ENCODE results near the gene YPEL2.

Gene YPEL2

DNA sequence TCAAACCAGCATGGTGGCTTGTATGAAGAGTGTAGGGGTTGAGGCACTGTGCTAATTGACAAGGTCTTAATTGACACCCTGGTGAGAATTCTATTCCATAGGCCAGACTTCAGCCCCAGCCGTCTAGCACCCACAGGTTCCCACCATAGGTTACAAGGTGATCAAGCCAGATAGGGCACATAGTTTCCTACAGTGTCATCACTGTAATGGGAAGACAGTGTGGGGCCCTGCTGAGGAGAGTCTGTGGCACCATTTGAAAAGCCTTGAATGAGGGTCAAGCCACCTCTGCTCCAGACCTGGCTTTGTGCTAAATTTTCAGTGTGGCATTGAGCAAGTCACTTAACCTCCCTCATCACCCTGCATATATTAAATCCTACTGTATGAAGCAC, 36.2 kb downstream of the YPEL2 start:
- no peaks in the 10 kb centered on the region for H3K36me3 ChIP-seq (ENCODE audit: control insufficient read depth, low read length)
- no peaks in the 10 kb centered on the region for H3K9me2 ChIP-seq (replicated peaks; ENCODE audit: control insufficient read depth, low read length)
- no peak overlapping the region for H3K4me2 ChIP-seq (ENCODE audit: low read length)
- H4K20me1 ChIP-seq (ENCODE audit: control insufficient read depth, insufficient read depth, low read depth, low read length) = no peaks in the 10 kb centered on the region
- H3K79me2 ChIP-seq (ENCODE audit: control insufficient read depth, low read length) = no peaks in the 10 kb centered on the region
- H3K4me3 ChIP-seq (ENCODE audit: low read length) = no peak overlapping the region
- no peak for TF ChIP-seq EZH2phosphoT487 (IDR thresholded peaks at IDR 0.05; ENCODE audit: borderline replicate concordance, low read length)
- TF ChIP-seq, protein P1, sequence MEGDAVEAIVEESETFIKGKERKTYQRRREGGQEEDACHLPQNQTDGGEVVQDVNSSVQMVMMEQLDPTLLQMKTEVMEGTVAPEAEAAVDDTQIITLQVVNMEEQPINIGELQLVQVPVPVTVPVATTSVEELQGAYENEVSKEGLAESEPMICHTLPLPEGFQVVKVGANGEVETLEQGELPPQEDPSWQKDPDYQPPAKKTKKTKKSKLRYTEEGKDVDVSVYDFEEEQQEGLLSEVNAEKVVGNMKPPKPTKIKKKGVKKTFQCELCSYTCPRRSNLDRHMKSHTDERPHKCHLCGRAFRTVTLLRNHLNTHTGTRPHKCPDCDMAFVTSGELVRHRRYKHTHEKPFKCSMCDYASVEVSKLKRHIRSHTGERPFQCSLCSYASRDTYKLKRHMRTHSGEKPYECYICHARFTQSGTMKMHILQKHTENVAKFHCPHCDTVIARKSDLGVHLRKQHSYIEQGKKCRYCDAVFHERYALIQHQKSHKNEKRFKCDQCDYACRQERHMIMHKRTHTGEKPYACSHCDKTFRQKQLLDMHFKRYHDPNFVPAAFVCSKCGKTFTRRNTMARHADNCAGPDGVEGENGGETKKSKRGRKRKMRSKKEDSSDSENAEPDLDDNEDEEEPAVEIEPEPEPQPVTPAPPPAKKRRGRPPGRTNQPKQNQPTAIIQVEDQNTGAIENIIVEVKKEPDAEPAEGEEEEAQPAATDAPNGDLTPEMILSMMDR (IDR thresholded peaks at IDR 0.05; ENCODE audit: low read depth, low read length, poor library complexity, severe bottlenecking) = no peak
- no peaks in the 10 kb centered on the region for H3K27me3 ChIP-seq (ENCODE audit: control insufficient read depth, low read length)
- no peak overlapping the region for H3K27ac ChIP-seq (ENCODE audit: low read depth, low read length)
- no peaks in the 10 kb centered on the region for H3K9me3 ChIP-seq (ENCODE audit: control insufficient read depth, insufficient read depth, low read length)
- peaks cover 58% of the 10 kb centered on the region for H3K4me1 ChIP-seq (ENCODE audit: control insufficient read depth, low read length)
- H3F3A ChIP-seq (ENCODE audit: control insufficient read depth, insufficient read depth) = no peaks in the 10 kb centered on the region

DNA sequence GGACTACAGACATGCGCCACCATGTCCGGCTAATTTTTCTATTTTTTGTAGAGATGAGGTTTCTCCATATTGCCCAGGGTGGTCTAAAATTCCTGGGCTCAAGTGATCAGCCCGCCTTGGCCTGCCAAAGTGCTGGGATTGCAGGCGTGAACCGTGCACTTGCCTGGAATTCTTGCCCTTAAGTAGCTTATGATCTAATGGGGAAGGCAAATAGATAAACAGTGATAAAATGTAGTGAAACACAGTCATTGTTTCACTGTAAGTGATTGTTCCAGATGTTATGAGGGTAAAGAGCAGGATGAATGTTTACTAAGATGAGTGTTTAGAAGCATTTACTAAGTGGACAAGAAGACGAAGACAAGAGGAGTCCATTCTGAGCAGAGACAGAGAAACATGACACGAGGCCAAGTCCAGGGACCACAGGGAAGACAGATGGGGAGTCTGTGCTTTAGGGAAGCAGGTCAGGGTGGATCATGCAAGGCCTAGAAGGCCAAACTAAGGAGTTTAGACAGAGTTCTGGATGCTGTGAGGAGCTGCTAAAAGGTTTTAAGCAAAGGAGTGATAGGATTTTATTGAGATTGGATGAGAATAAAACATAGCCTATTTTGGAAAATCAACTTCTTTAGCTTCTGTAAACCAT, 36.9 kb downstream of the YPEL2 start:
- Histone ChIP-seq H3K27me3 (ENCODE audit: control insufficient read depth, low read length) (no peaks in the 10 kb centered on the region), H3K4me2 (ENCODE audit: low read length) (no peak overlapping the region), H4K20me1 (ENCODE audit: control insufficient read depth, insufficient read depth, low read depth, low read length) (no peaks in the 10 kb centered on the region), H3K79me2 (ENCODE audit: control insufficient read depth, low read length) (no peaks in the 10 kb centered on the region), H3K27ac (ENCODE audit: low read depth, low read length) (no peak overlapping the region), H3K4me1 (ENCODE audit: control insufficient read depth, low read length) (peaks cover 58% of the 10 kb centered on the region), H3K4me3 (ENCODE audit: low read length) (no peak overlapping the region), H3K9me2 (replicated peaks; ENCODE audit: control insufficient read depth, low read length) (no peaks in the 10 kb centered on the region), H3K36me3 (ENCODE audit: control insufficient read depth, low read length) (no peaks in the 10 kb centered on the region), H3K9me3 (ENCODE audit: control insufficient read depth, insufficient read depth, low read length) (no peaks in the 10 kb centered on the region), H3F3A (ENCODE audit: control insufficient read depth, insufficient read depth) (no peaks in the 10 kb centered on the region)
- TF ChIP-seq, protein P1 (IDR thresholded peaks at IDR 0.05; ENCODE audit: low read depth, low read length, poor library complexity, severe bottlenecking) = no peak
- TF ChIP-seq EZH2phosphoT487 (IDR thresholded peaks at IDR 0.05; ENCODE audit: borderline replicate concordance, low read length) = no peak

- H3F3A ChIP-seq (ENCODE audit: control insufficient read depth, insufficient read depth) = peaks cover 4% of the 10 kb centered on the region; the same call in 1 of the 2 replicates
- H4K20me1 ChIP-seq (ENCODE audit: control insufficient read depth, insufficient read depth, low read depth, low read length) = no peaks in the 10 kb centered on the region
- H3K4me3 ChIP-seq (ENCODE audit: low read length) = no peak overlapping the region
- no peaks in the 10 kb centered on the region for H3K9me2 ChIP-seq (replicated peaks; ENCODE audit: control insufficient read depth, low read length)
- no peak overlapping the region for H3K4me2 ChIP-seq (ENCODE audit: low read length)
- H3K27me3 ChIP-seq (ENCODE audit: control insufficient read depth, low read length) = no peaks in the 10 kb centered on the region
- H3K27ac ChIP-seq (ENCODE audit: low read depth, low read length) = no peak overlapping the region
- H3K9me3 ChIP-seq (ENCODE audit: control insufficient read depth, insufficient read depth, low read length) = no peaks in the 10 kb centered on the region
- no peaks in the 10 kb centered on the region for H3K79me2 ChIP-seq (ENCODE audit: control insufficient read depth, low read length)
- TF ChIP-seq EZH2phosphoT487 (IDR thresholded peaks at IDR 0.05; ENCODE audit: borderline replicate concordance, low read length) = no peak
- TF ChIP-seq, protein P1 (IDR thresholded peaks at IDR 0.05; ENCODE audit: low read depth, low read length, poor library complexity, severe bottlenecking) = no peak
- H3K36me3 ChIP-seq (ENCODE audit: control insufficient read depth, low read length) = no peaks in the 10 kb centered on the region
- peaks cover 58% of the 10 kb centered on the region for H3K4me1 ChIP-seq (ENCODE audit: control insufficient read depth, low read length)
These were observed 37.8 kb downstream of the YPEL2 start for GRCh38 chr17:59369031-59369975.
